GM12864 (cell line): ENCODE results near the gene ZNF791.

Experiments used
- DNase-seq: peaks from one replicate; pipeline ENCODE4 v3.0.0-alpha.2; 2011; ENCODE audit warnings: low read depth
- H3K4me3 ChIP-seq: 2 replicates; pipeline ENCODE4 v1.5.1; 2011; ENCODE audit warnings: mild to moderate bottlenecking, low read depth, low read length, control low read depth
- TF ChIP-seq, protein P1 (sequence below): IDR thresholded peaks from 2 replicates; pipeline ENCODE4 v1.5.1; 2011; ENCODE audit warnings: low read depth, mild to moderate bottlenecking, moderate library complexity, low read length, control low read depth, inconsistent platforms; ENCODE audit errors: missing control alignments

ZNF791 gene

DNA sequence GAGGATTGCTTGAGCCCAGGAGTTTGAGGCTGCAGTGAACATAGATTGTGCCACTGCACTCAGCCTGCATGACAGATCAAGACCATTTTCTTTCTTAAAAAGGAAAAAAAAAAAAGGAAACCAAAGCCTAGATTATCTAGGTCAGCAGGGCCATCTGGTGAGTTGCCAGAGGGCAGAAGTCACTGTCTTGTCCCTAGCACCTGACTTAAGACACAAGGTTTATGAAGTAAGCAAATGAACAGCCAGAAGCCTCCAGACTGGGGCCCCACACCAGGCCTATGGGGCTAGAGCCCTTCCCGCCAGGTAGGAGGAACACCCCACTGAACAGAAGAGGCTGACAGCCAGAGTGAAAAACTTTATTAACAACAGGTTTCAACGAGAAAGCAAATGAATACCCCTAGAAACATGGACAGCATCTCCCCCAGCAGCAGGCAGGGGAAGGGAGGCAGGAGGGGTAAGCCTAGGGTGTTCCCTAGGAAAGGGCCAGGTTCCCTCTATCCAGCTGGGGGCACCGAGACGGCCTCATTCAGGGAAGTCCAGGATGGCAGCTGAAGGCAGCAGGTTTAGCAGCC is 57.1 kb downstream of the ZNF791 start:
- TF ChIP-seq, protein P1, sequence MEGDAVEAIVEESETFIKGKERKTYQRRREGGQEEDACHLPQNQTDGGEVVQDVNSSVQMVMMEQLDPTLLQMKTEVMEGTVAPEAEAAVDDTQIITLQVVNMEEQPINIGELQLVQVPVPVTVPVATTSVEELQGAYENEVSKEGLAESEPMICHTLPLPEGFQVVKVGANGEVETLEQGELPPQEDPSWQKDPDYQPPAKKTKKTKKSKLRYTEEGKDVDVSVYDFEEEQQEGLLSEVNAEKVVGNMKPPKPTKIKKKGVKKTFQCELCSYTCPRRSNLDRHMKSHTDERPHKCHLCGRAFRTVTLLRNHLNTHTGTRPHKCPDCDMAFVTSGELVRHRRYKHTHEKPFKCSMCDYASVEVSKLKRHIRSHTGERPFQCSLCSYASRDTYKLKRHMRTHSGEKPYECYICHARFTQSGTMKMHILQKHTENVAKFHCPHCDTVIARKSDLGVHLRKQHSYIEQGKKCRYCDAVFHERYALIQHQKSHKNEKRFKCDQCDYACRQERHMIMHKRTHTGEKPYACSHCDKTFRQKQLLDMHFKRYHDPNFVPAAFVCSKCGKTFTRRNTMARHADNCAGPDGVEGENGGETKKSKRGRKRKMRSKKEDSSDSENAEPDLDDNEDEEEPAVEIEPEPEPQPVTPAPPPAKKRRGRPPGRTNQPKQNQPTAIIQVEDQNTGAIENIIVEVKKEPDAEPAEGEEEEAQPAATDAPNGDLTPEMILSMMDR, result no peak
- no peak for DNase-seq
- H3K4me3 ChIP-seq, result no peak overlapping the region

DNA sequence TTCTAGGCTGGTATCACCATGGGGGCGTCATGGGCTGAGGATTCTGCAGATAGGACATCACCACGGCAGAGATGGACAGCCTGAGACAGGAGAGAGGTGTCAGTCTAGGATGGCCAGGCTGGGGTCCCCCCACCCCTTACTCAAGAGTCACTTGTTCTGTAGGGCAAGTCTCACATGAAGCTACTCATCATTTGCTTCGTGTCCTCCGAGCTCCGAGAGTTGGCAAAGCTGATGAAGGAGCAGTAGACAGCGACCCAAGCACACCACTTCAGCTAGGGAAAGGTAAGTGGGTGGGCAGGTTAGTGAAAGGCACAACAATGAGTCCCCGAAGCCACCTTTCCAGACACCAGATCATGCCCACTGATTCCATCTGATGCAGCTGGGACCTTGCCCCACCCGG is 57.6 kb downstream of the ZNF791 start:
- TF ChIP-seq, protein P1, result no peak
- peak overlapping the region; percentile 79 for H3K4me3 ChIP-seq
- no peak for DNase-seq

DNA sequence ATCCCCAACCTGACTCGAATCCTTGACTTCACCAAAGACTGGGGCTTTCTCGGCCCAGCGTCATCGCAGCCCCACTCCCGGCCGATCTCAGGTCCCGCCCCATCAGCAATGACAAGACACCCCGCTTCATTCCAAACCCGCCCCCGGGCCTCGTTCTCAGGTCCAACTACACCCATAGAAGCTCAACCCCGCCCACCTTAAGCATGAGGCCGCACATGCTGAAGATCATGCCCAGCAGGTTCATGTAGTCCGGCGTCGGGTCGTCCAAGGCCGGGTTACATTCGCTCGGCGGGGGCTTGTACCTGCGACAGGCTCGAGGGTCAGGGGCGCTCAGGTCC is 58.2 kb downstream of the ZNF791 start:
- TF ChIP-seq, protein P1, result no peak
- H3K4me3 ChIP-seq, result peak overlapping the region; percentile 79
- no peak for DNase-seq

- H3K4me3 ChIP-seq, result peak overlapping the region; percentile 79
- peak; percentile 67 for DNase-seq
- TF ChIP-seq, protein P1, result no peak
Measured at GRCh38 chr19:12669270-12670158, 58.8 kb downstream of the ZNF791 start.

- TF ChIP-seq, protein P1, result no peak
- no peak for DNase-seq
- peak overlapping the region; percentile 79 for H3K4me3 ChIP-seq
Measured at GRCh38 chr19:12670159-12670928, 59.6 kb downstream of the ZNF791 start.

GRCh38 chr19:12672744-12673143 is 62.0 kb downstream of the ZNF791 start:
- TF ChIP-seq, protein P1, result no peak
- DNase-seq, result no peak
- no peak overlapping the region for H3K4me3 ChIP-seq
